HG03064 (cell line): ENCODE results near the gene HOXD9.

Experiments
- ATAC-seq: cut with Tn5 transposase; IDR thresholded peaks from one replicate; pipeline ENCODE4 v1.9.1; 2021; ENCODE audit warnings: low read depth; ENCODE audit not compliant: unreplicated experiment

HOXD9 gene

DNA sequence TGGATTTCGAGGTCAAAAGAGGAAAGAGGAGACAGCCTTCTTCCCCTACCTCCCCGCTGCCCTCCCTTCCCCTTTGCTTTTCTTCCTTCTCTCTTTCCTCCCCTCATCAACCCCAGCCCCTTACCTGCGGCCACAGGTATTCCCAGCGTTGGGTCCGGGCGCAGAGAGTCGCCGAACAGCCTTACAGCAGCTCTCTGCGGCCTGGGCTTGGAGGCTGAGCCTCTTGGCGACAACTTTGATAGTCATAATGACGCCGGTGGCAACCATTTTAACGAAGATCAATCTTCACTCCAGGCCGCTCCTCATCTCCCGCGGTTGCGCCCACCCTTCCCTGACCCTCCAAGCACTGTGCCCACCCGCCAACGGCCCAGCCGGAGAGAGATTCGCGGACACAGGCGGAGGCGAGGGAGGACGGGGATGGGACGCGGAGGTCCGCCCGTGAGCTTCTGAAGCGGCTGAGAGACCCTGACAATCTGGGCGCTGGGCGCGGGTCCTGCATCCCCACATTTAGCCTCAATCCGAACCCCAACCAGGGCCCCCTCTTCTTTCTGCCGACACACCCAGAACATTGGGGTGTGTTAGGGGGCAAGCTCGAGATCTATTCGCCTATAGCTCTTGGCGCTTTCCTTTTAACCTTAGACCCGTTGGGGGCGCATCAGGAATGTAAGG is 37.3 kb upstream of the HOXD9 start:
- no peak for ATAC-seq

DNA sequence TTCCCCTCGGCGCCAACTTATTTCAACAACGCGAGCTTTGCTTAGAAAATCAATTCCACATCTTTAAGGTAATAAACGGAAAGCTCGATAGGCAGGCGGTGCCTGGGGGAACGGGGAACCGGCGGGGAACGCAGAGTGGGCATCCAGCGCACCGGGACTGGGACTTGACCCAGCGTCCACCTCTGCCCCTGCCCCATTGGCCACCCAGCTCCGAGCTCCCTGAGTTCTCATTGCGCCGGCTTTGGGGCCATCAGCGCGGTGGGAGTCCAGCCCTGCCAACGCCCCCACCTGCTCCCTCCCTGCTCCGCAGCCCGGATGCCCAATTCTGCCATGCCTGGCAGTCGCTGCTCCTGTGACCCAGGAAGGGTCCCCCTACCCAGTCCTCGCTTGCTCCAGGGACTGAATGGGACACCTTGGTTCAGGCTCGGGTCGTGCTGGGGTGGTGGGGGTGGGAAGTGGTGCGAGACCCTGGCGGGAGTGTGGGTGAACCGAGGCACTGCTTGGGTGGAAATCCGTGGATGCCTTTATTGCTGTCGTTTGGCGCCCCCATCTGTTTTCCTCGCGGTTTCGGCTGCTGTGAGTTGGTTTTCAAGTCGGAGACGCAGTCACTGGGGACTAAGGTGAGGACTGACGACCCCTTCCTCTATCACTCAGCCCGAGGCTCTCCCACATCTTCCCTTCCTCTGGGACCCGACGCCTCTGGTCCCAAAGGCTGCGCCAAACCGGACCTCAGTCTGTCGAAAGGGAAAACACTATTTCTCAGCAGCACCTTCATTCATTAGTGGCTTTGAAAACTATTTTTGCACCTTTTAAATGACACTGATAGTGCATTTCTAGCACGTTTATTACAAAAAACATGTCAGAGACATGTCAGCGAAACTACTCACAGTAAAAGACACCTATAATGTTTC is 36.4 kb upstream of the HOXD9 start:
- no peak for ATAC-seq

DNA sequence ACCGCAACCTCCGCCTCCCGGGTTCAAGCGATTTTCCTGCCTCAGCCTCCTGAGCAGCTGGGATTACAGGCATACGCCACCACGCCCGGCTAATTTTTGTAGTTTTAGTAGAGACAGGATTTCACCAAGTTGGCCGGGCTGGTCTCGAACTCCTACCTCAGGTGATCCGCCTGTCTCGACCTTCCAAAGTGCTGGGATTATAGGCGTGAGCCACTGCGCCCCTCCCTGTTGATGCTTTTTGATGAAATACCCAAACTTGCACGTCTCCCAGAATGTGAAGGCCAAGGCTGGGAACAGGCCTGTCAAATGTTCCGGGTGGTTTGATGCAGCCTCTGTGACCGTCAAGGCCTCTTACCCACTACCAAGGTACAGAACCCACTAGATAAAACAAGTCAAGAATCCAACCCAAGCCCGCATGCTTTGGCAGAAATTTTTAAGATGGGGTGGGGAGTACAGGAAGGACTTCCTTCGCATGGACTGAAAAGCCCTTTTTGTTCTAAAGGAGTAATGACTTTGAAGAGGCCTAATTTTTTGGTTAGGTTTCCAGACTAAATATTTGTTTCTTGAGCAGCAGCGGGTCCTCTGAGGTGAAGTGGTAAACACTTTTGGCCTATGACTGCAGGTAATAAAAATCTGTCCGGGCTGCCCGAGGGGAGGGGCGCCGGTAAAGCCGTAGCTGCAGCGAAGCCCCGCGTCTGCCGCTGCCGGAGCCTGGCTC is 35.0 kb upstream of the HOXD9 start:
- ATAC-seq = no peak

DNA sequence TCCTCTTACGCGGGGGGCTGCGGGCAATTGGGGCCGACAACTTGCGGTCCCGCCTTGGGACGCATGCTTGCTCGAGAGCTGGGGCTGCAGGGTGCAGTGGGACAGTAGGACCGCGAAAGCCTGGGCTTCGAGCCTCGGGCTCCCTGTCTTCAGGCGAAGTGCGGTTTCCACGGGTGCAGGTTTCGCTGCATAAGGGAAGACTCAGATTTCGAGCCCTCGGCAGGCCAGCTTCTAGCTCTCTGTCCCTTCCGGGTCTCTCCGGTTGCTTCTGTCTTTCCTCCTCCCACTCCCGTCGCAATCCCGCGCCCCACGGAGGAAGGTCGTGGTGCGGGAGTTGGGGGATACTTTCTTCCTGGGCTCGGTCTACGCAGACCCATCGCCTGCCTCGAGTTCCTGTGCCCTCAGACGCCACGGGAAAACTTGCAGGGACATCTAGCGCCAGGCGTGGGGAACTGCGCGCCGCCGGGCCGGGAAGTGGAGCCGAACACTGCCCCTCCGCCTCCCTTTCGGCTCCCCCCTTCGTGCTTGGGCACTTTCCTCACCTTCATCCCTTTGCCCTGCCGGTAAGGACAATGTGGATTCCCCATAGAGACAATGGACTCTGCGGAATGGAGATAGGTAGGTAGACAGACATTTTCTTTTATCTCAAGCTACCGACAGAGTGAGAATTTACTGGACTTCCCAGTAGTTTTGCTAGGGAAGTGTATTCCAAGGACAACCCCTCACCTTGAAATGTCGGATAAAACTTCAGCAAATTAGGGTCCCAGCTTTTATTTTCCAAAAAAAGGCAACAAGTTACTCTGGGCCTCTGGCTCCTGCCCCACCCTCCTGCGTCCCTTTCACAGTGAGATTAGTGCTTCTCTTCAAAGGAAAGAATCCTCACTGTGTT is 34.2 kb upstream of the HOXD9 start:
- ATAC-seq = no peak

DNA sequence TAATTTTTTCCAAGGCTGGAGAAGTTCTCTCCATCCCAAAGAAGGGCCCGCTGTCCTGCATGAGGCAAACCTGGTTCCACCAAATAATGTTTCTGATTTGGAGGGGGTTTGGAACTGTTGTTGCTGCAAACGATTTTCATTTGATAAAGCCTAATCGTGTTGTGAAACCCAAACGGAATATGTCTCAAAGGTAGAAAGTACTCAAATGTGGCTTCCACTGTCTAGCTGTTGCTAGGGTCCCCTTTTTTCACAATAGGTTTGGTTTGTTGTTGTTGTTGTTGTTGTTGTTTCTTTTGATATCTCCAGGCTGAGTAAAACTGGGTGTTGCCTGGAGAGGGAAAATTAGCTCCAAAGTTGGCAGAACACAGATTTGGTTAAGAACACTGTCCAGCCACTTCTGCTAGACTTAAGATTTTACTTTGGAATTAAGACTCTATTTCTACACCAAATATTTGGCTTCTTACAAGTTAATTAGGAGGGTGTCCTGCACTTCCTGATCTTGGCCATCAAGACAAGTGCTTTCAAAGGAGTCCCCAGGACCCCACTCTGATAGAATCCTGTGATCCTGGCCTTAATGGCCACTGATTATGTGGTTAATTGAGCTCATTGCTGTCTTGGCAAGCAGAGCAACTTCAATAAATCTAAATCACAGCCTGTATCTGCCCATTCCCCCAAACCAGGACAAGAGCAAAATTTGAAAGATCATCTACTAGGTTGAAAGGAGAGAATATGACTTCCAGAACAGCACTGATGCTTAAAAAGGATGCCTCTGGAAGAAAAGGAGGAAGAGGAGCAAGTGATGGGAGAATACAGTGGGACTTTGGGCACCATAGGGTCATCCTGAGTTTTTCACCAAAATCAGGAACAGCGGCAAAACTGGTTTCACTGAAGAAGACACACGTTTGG is 33.3 kb upstream of the HOXD9 start:
- no peak for ATAC-seq

DNA sequence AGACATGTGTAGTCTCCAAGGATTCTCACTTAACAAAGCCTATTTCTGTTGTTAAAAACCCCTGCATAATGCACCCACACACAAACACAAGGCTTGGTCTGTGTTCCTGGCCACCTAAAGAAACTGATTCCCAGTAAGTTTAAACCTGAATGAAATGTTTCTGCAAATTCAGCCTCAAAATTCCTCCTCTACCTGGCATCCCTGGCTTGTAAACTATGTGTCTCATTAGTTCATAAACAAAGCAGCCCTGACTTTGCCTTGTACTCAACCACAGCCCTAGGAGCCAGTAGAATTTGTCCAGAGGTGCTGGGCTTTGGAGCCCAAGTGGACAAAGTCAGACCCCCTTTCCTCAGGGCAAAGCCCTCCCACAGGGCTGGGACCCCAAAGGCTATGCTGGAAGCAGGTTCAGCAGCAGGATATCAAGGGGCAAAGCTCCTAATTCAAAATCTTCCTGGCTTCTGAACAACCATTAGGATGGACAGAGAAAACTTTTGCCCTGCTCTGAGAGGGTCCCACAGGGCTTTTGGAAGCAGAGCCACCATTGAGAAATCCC is 32.6 kb upstream of the HOXD9 start:
- no peak for ATAC-seq

DNA sequence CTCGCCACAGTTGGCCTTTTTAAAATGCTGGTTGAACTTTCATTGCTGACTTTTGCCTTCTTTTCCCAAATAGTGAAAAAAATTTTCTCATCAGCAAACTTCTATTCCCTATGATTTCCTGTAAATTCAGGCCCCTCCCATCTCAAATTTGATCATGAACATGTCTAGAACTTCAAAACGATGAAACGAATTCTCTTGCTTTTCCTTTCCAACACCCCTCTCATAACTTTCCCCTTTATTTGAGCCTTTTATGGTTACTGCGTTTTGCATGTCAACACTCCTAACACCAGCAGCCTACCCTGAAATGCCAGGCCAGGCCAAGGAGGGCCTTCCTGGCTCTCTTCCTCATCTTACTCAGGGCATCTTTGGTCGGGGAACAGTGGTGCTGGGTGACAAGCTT is 31.7 kb upstream of the HOXD9 start:
- ATAC-seq = no peak

DNA sequence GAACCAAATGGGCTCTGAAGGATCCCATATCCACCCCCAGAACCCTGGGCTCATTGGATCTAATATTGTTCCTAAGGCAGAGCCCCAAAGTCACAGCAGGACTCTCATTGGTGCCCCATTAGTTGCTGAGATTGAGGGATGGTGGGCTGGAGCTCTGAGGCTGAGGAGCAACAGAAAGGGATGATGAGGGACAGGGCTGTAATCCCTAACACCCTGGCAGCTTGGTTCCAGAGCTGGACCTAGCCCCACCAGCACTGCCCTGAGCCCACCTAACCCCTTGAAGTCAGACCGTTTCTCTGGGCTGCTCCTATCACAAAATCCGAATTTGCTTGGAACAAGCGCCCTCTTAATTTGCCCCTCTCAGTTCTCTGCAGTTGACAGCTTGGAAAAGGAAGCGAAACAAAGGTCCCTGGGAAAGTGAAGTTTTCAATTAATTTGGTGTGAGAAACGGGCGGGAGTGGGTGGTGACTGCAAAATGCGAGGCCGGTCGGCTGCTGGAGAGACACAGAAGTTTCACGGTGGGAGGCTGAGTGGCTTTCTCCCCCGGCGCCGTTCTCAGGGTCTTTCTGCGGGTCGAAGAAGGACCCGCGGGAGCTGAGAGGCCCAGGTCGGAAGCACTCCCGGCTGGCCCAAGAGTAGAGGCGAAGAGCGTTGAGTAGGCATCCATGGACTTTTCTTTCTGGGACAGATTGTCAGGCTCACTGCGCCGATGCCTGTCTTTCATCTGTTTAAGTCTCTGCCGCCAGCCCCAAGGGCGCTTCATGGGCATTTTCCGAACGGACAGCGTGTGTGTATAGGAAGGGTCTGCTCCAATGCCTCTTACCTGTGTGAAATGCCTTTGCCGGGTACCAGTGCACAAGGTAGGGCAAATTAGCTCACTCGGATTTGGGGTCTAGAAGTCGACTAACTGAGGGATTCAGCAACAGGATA is 30.9 kb upstream of the HOXD9 start:
- ATAC-seq = no peak

DNA sequence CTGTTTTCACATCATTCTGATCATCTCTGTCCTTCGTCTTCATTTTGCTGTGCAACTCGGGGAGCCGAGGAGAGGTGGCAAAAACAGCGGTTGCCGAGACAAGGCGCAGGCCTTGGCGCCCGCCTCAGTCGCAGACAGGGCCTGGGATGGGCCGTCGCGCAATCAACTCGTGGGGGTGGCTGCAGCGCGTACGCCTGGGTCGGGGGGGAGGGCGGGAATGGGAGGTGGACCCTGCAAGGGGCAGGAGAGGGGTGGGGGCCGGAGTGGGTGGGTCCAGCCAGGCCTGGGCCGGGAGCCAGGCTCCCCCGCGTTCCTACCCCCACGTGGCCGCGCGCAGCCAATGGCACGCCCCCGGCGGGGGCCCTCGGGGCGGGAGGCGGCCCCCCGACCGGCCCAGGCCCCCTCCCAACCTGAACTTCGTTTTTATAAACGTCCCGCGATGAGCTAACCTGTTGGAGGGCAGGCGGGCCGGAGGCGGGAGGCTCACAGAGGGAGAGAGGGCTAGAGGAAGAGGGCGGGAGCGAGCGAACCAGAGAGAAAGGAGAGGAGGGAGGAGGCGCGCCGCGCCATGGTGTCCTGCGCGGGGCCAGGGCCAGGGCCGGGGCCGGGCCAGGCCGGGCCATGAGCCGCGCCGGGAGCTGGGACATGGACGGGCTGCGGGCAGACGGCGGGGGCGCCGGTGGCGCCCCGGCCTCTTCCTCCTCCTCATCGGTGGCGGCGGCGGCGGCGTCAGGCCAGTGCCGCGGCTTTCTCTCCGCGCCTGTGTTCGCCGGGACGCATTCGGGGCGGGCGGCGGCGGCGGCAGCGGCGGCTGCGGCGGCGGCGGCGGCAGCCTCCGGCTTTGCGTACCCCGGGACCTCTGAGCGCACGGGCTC is 30.0 kb upstream of the HOXD9 start, which contains the start of gene HOXD13:
HOXD13 (plus strand) TSS at position 452 of the 875 bp plus-strand sequence; CDS start at position 622, 170 bp downstream.
- no peak for ATAC-seq

DNA sequence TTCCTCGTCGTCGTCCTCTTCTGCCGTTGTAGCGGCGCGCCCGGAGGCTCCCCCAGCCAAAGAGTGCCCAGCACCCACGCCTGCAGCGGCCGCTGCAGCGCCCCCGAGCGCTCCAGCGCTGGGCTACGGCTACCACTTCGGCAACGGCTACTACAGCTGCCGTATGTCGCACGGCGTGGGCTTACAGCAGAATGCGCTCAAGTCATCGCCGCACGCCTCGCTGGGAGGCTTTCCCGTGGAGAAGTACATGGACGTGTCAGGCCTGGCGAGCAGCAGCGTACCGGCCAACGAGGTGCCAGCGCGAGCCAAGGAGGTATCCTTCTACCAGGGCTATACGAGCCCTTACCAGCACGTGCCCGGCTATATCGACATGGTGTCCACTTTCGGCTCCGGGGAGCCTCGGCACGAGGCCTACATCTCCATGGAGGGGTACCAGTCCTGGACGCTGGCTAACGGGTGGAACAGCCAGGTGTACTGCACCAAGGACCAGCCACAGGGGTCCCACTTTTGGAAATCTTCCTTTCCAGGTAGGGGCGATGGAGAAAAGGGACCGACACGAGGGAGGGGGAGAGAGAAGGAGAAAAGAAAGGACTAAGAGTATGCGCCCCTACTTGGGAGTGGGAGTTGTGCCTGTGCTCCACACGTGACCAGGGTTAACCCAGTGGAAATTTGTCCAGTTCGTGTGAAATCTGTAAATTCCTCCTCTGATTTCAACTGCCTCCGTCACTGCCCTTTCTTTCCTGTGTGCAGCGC is 29.2 kb upstream of the HOXD9 start:
- no peak for ATAC-seq

DNA sequence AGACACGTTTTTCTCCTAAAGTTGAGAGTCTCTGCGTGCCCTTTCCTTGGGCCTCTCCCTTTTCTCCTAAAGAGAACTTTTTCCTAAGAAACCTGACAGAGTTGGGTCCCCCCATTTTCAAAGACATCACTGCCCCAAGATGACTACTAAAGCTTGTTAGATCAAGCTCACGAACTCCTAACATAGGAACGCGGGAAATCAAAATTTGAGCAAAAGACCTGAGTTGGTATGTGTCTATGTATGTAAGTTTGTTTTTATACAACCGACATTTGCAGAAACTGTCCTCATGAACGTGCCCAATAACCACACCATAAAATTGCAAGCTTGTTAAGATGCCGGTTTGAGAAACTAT is 28.6 kb upstream of the HOXD9 start:
- ATAC-seq = no peak

DNA sequence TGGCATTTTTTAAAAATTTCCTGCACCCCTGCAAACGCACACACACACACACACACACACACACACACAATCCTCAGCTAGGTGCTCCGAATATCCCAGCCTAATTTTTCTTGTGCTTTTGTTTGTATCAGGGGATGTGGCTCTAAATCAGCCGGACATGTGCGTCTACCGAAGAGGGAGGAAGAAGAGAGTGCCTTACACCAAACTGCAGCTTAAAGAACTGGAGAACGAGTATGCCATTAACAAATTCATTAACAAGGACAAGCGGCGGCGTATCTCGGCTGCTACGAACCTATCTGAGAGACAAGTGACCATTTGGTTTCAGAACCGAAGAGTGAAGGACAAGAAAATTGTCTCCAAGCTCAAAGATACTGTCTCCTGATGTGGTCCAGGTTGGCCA is 28.2 kb upstream of the HOXD9 start:
- ATAC-seq = no peak

DNA sequence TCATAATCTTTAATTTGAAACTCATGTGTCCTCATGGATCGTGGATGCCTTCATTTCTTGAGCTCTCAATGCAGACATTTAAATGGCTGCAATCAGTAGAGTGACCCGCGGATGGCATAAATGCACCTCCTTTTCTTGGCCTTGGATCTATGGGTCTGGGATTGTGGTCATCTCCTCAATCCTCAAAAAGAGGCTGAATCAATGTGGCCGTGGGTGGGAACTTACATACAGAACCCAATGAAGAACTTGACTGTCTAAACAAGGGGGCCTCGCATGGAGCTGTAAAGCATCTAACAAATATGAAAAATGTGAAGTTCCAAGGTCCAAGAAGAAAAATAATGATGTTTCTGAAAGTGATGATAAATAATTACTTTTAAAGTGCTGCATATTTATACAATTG is 27.1 kb upstream of the HOXD9 start:
- no peak for ATAC-seq

DNA sequence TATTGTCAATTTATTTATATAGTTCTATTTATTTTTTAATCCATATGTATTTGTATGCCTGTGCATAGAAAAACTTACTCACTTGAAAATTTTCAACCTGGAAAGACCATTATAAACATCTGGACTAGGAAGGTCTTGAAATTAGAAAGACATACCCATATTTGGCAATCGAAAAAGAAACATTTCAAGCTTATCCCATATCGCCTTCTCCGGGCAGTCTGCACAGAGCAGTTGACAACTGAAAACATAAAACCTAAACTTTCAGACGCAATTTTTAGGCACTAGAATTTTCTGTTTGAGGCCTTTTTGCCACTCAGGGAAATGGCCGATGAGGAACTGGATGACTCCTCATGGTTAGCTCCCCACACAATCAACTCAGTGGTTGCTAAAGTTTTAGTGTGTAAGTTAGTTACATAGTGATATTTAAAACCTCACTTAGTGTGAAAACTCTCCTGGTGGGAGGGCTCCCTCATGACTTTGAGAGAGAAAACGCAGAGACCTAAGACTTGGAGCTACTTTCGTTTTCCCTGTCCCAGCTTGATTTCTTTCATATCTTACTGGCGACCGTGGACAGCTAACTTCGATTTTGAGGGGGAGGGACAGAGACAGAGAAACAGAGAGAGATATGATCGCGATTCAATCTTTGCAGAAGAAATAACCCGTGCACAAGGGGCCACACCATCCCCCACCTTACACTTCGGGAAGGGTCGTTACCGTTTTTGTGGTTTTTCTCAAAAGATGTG is 26.1 kb upstream of the HOXD9 start:
- no peak for ATAC-seq

DNA sequence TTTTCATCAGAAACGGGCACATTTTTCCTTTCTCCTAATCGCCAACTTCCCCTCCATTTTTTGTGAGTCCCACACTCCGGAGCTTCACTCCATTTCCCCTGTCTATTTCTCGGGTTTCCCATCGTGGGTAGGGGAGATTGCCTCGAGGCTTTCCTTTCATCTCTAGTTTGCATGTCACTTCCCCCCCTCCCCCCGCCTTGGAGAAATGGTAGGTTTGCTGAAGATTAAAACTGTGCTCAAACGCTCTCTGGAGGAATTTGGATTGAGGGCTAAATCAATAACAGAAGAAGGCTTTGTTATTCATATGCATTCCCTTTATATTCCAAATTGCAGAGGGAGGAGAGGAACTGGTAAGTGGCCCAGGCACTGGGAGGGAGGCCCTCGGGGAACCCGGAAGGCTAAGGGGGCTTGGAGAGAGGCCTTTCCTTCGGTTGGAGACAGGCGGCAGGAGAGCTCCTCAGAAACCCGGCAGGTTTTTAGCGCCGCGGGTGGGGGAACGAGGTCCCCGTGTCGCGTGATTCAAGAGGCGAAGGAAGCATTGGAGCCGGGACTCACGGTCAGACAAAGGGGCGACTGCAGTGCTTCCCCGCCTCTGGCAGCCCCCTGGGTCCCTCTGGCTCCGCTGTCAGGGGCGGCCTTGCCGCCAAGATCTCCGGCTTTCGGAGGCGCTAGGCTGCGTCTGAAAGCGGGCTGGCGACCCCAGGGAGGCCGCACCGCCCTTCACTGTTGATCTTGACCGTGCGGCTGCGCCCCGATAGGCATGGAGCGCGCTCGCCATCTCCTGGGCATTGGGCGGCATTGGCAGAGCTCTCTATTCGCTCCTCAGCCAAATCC is 25.3 kb upstream of the HOXD9 start:
- ATAC-seq = peak; percentile 69
